Measurements from ENCODE around the gene SNX22. TPM values are rescaled to one million over a fixed set of nuclear protein-coding genes. Genes with fewer than 3 reads are reported as not detected.
A peak's percentile ranks its signal among the peaks of the same experiment; 100 is the strongest.

Gene SNX22
- polyA plus RNA-seq, 2 of the 4 experiments (the other 2 are of a cell fraction), result 0.22 to 1.1 TPM

GRCh38 chr15:64148581-64148980, 3.0 kb upstream of the SNX22 start:
- DNase-seq (ENCODE audit: low read depth in 1 of 2, low spot score in 1 of 2) (no peak), FAIRE-seq (no peak), ATAC-seq (no peak)
- POLR2A ChIA-PET, result no interaction called here
- TF ChIP-seq BHLHE40 (IDR thresholded peaks at IDR 0.05; ENCODE audit: low read depth, low read length) (no peak), PHF8 (IDR thresholded peaks at IDR 0.05; ENCODE audit: borderline replicate concordance, low read depth) (no peak), E2F6 (IDR thresholded peaks at IDR 0.05; ENCODE audit: borderline replicate concordance, low read depth) (no peak), POLR2A (IDR thresholded peaks at IDR 0.05; ENCODE audit: low read length) (no peak), CTCF (IDR thresholded peaks at IDR 0.05) (no peak), GATA3 (IDR thresholded peaks at IDR 0.05; ENCODE audit: borderline replicate concordance) (no peak), EHMT2 (IDR thresholded peaks at IDR 0.05; ENCODE audit: low read depth) (no peak), CHD2 (IDR thresholded peaks at IDR 0.05; ENCODE audit: low read length, partially characterized antibody) (no peak)
- TF ChIP-seq, protein P1, sequence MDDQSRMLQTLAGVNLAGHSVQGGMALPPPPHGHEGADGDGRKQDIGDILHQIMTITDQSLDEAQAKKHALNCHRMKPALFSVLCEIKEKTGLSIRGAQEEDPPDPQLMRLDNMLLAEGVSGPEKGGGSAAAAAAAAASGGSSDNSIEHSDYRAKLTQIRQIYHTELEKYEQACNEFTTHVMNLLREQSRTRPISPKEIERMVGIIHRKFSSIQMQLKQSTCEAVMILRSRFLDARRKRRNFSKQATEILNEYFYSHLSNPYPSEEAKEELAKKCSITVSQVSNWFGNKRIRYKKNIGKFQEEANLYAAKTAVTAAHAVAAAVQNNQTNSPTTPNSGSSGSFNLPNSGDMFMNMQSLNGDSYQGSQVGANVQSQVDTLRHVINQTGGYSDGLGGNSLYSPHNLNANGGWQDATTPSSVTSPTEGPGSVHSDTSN (IDR thresholded peaks at IDR 0.05), result no peak
- CTCF ChIA-PET, result interaction anchor here (1.3 to 2.6 kb wide), 3 partner anchors 10 to 538 kb away, joined by 5 to 14 read pairs (median 6); no protein-coding TSS in a partner anchor
- Histone ChIP-seq H3K27ac (no peak overlapping the region), H3K4me3 (no peak overlapping the region), H3K9me3 (no peaks in the 10 kb centered on the region), H3K4me2 (no peak overlapping the region), H3K4me1 (peaks cover 9% of the 10 kb centered on the region; the same call in 1 of the 3 replicates)
- 64% methylated on average over 3 of the region's 3 CpGs for WGBS (ENCODE audit: missing lambda C conversion rate)

DNA sequence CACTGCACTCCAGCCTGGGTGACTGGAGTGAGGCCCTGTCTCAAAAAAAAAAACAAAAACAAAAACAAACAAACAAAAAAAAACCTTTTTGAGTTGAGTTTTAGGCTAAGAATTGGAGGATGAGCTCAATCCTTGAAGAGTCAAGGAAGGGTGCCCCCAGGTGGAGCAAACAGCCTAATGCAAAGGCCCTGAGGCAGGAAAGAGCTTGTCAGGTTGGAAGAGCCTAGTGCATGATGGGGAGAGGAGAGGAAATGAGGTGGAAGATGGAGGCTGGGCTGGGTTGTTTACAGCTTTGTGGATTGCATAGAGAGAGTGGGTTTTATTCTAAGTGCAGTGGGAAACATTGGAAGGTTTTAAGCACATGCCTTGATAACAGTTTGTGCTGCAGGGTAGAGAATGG, 2.1 kb upstream of the SNX22 start:
- FAIRE-seq, result no peak
- no peak overlapping the region for H3K4me2 ChIP-seq
- peaks cover 9% of the 10 kb centered on the region; the same call in 1 of the 3 replicates for H3K4me1 ChIP-seq
- H3K9me3 ChIP-seq, result no peaks in the 10 kb centered on the region
- ATAC-seq, result no peak
- no peak overlapping the region for H3K27ac ChIP-seq
- H3K4me3 ChIP-seq, result no peak overlapping the region
- peak in 1 of 2 experiments; percentile 61 for DNase-seq (ENCODE audit: low read depth in 1 of 2, low spot score in 1 of 2)
- TF ChIP-seq CTCF (IDR thresholded peaks at IDR 0.05) (peak; percentile 17; the same call in 2 of the 3 replicates), RAD21 (conservative IDR thresholded peaks at IDR 0.05 in 1 of 2, IDR thresholded peaks at IDR 0.05 in 1 of 2) (peak in 1 of 2 experiments; percentile 23; a peak in 1 of 5 replicates), REST (IDR thresholded peaks at IDR 0.05) (no peak), ZNF302 (CRISPR knock-in tag; IDR thresholded peaks at IDR 0.05) (no peak)
- CTCF ChIA-PET, result interaction anchor here (0.6 to 2.6 kb wide), 7 partner anchors 9 to 539 kb away, joined by 3 to 14 read pairs (median 4); partner anchors contain the start of gene SNX1
- POLR2A ChIA-PET, result no interaction called here

Data from A549 (cell line).